Caco-2 (cell line): ENCODE results near the gene PDLIM1. TPM values are rescaled to one million over a fixed set of nuclear protein-coding genes. Genes with fewer than 3 reads are reported as not detected.

Experiments used
- BruUV-seq: library from RNA; stranded (reverse); fragments of 400-500 nt; replicated peaks from 2 replicates; lab custom pipeline; 2021; lab: Mats Ljungman, UMichigan
- CTCF ChIA-PET: fragments of 300-600 bp; sonication (Branson Sonifier 250); formaldehyde crosslinking; loops from one replicate; lab custom pipeline; 2022; ENCODE audit warnings: antibody characterized with exemption; lab: Charles Lee
- POLR2A ChIA-PET: fragments of 300-600 bp; sonication (Branson Sonifier 250); formaldehyde crosslinking; loops from one replicate; lab custom pipeline; 2022; ENCODE audit warnings: antibody characterized with exemption; lab: Charles Lee
- DNase-seq, 2 experiments: peaks; one replicate each; pipeline versions ENCODE4 v3.0.0 to v3.0.0-alpha.2; 2020 to 2022
- H3K27me3 ChIP-seq: replicated peaks from 2 replicates; pipeline ENCODE4 v1.6.0; 2011; ENCODE audit warnings: low read length; ENCODE audit not compliant: control insufficient read depth, insufficient read depth
- H3K36me3 ChIP-seq: 2 replicates; pipeline ENCODE4 v1.5.1; 2011; ENCODE audit warnings: low read length; ENCODE audit not compliant: control insufficient read depth, insufficient read depth
- H3K4me1 ChIP-seq: fragments of 250-450 bp; sonication (Bioruptor Pico); 2 replicates; pipeline ENCODE4 v1.5.1; 2020; ENCODE audit warnings: mild to moderate bottlenecking
- H3K4me3 ChIP-seq: 2 replicates; pipeline ENCODE4 v1.5.1; 2011; ENCODE audit warnings: low read depth, mild to moderate bottlenecking, control low read depth, low read length
- H3K9me3 ChIP-seq: fragments of 250-450 bp; sonication (Bioruptor Pico); 2 replicates; pipeline ENCODE4 v1.5.1; 2020; ENCODE audit warnings: mild to moderate bottlenecking, moderate library complexity
- H3K27ac Mint-ChIP-seq: one replicate; pipeline ENCODE4 v1.8.0; 2022; ENCODE audit warnings: mixed read lengths; ENCODE audit not compliant: unreplicated experiment
- H3K27me3 Mint-ChIP-seq: one replicate; pipeline ENCODE4 v1.8.0; 2022; ENCODE audit warnings: mixed read lengths; ENCODE audit not compliant: insufficient read depth, unreplicated experiment
- H3K36me3 Mint-ChIP-seq: one replicate; pipeline ENCODE4 v1.8.0; 2022; ENCODE audit warnings: mild to moderate bottlenecking, mixed read lengths; ENCODE audit not compliant: insufficient read depth, unreplicated experiment
- H3K4me1 Mint-ChIP-seq: one replicate; pipeline ENCODE4 v1.8.0; 2022; ENCODE audit warnings: low read depth, mixed read lengths; ENCODE audit not compliant: unreplicated experiment
- H3K4me3 Mint-ChIP-seq: one replicate; pipeline ENCODE4 v1.8.0; 2022; ENCODE audit warnings: mild to moderate bottlenecking, moderate library complexity, mixed read lengths; ENCODE audit not compliant: unreplicated experiment
- H3K9me3 Mint-ChIP-seq: one replicate; pipeline ENCODE4 v1.8.0; 2022; ENCODE audit warnings: mixed read lengths; ENCODE audit not compliant: unreplicated experiment
- CTCF ChIP-seq, 2 experiments: fragments of 200-600 bp in 1 of 2; IDR thresholded peaks; 1 replicate in 1 of 2; 2 replicates in 1 of 2; pipeline versions ENCODE4 v1.5.1 to v1.8.0; 2011 to 2022; ENCODE audit warnings: antibody characterized with exemption in 1 of 2, control low read depth in 1 of 2, inconsistent platforms in 1 of 2, low read depth in 1 of 2, low read length in 1 of 2, mild to moderate bottlenecking in 1 of 2, moderate library complexity in 1 of 2; ENCODE audit not compliant: insufficient read depth in 1 of 2, severe bottlenecking in 1 of 2, unreplicated experiment in 1 of 2
- intact Hi-C: fragments of 100-400 bp; cut with micrococcal nuclease; formaldehyde crosslinking; loops from one replicate; pipeline ENCODE4 v1.10.0; 2022; ENCODE audit not compliant: unreplicated experiment
- total RNA-seq: library from RNA; stranded (reverse); gene quantifications from 2 replicates; pipeline ENCODE4 v1.2.3, GENCODE V29; 2022

Gene PDLIM1
- total RNA-seq, 1 experiment from 2014 or later = 506 TPM

DNA sequence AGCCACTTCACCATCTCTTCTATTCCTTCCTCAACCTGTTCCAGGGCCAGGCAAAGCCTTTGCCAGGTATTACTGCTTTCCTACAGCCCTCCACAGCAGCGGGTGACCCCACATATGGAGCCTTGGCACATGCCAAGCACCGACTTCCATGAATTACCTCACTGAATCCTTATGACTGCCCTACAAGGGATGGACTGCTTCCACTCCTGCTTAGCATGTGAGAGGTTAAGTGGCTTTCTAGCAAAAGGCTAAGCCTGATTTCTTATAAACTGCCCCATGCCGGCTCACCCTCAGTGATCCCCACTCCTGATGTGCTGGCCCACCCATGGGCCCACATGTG lies 44.0 kb upstream of the PDLIM1 start:
- H3K27ac Mint-ChIP-seq = no peak overlapping the region

DNA sequence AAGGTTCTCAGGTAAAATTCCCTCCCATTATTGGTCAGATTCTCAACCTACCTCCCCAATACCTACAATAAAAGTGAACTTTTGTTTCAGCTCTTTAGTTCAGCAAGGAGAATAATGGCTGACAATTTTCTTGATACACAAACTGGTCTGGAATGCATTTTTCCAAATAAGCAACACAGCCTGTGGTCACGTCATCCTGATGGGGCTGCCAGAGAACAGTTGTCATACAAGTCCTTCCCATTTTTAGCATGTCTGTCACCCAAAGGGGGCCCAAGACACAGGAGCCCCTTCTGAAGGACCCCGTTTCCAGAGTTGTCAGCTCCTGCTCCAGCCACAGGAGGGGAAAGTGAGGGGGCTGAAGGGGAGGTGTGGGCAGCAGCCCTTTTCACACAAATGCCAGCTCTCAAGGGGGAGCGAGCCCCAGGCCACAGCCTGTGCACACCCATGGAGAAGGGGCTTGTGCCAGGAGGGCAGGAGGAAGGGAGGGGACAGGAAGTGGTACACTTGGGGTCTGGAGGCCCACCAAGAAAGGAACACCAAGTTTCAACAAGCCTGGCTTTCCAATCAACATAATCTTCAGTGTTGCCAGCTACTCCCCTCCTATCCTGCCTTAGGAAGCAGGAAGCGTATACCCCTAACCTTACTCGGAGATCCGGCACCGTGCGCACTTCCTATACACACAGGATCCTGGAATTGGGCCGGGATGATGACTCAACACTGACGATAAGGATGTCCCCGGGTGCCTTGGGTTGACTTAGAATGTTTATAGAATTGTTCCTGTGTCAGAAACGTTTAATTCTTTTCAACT lies 43.4 kb upstream of the PDLIM1 start:
- Histone ChIP-seq H3K4me3 (no peak overlapping the region), H3K4me1 (peaks cover 62% of the 10 kb centered on the region), H3K9me3 (no peaks in the 10 kb centered on the region), H3K27me3 (no peaks in the 10 kb centered on the region), H3K36me3 (peaks cover 3% of the 10 kb centered on the region)
- BruUV-seq = no TSS peak
- Mint-ChIP-seq H3K4me1 (peaks cover 30% of the 10 kb centered on the region), H3K36me3 (peaks cover 18% of the 10 kb centered on the region), H3K4me3 (no peak overlapping the region), H3K27me3 (no peaks in the 10 kb centered on the region), H3K9me3 (no peaks in the 10 kb centered on the region), H3K27ac (no peak overlapping the region)
- no peak for DNase-seq
- ChIA-PET POLR2A (no interaction called here), CTCF (no interaction called here)
- intact Hi-C loops = no loop called here
- TF ChIP-seq CTCF (IDR thresholded peaks at IDR 0.05; ENCODE audit: insufficient read depth in 1 of 2, low read depth in 1 of 2, low read length in 1 of 2, severe bottlenecking in 1 of 2, unreplicated experiment in 1 of 2) = no peak

More for the DNA sequence above, 44.0 kb upstream of the PDLIM1 start:
- no TSS peak for BruUV-seq
- CTCF ChIA-PET = no interaction called here
- Histone ChIP-seq H3K9me3 (no peaks in the 10 kb centered on the region), H3K4me3 (no peak overlapping the region), H3K27me3 (no peaks in the 10 kb centered on the region), H3K4me1 (peaks cover 56% of the 10 kb centered on the region), H3K36me3 (peaks cover 3% of the 10 kb centered on the region)
- DNase-seq = no peak
- H3K9me3 Mint-ChIP-seq = no peaks in the 10 kb centered on the region
- intact Hi-C loops = no loop called here
- H3K4me1 Mint-ChIP-seq = peaks cover 24% of the 10 kb centered on the region
- H3K36me3 Mint-ChIP-seq = peaks cover 16% of the 10 kb centered on the region
- H3K27me3 Mint-ChIP-seq = no peaks in the 10 kb centered on the region
- no peak overlapping the region for H3K4me3 Mint-ChIP-seq
- POLR2A ChIA-PET = no interaction called here
- TF ChIP-seq CTCF (IDR thresholded peaks at IDR 0.05; ENCODE audit: insufficient read depth in 1 of 2, low read depth in 1 of 2, low read length in 1 of 2, severe bottlenecking in 1 of 2, unreplicated experiment in 1 of 2) = no peak

- Histone ChIP-seq H3K4me1 (peaks cover 70% of the 10 kb centered on the region), H3K9me3 (no peaks in the 10 kb centered on the region), H3K27me3 (no peaks in the 10 kb centered on the region), H3K4me3 (no peak overlapping the region), H3K36me3 (peaks cover 2% of the 10 kb centered on the region; the same call in 1 of the 2 replicates)
- POLR2A ChIA-PET = no interaction called here
- Mint-ChIP-seq H3K27ac (peak overlapping the region; percentile 73), H3K36me3 (peaks cover 23% of the 10 kb centered on the region), H3K4me1 (peaks cover 33% of the 10 kb centered on the region), H3K27me3 (no peaks in the 10 kb centered on the region), H3K9me3 (no peaks in the 10 kb centered on the region), H3K4me3 (no peak overlapping the region)
- intact Hi-C loops = no loop called here
- CTCF ChIA-PET = interaction anchor here (0.7 kb wide), 2 partner anchors 190 to 310 kb away, joined by 3 to 5 read pairs; no protein-coding TSS in a partner anchor
- BruUV-seq = no TSS peak
- no peak for DNase-seq
- TF ChIP-seq CTCF (IDR thresholded peaks at IDR 0.05; ENCODE audit: insufficient read depth in 1 of 2, low read depth in 1 of 2, low read length in 1 of 2, severe bottlenecking in 1 of 2, unreplicated experiment in 1 of 2) = no peak
Observed at GRCh38 chr10:95332666-95333249, 42.0 kb upstream of the PDLIM1 start.
